ENCODE results near the gene JMJD8. TPM values are rescaled to one million over a fixed set of nuclear protein-coding genes. Genes with fewer than 3 reads are reported as not detected.

JMJD8 gene
- total and polyA plus RNA-seq, 9 of the 15 experiments (the other 6 are each of a cell fraction or from before 2014, with no cell fraction given), result 1.2 to 50.6 (median 29.3) TPM

DNA sequence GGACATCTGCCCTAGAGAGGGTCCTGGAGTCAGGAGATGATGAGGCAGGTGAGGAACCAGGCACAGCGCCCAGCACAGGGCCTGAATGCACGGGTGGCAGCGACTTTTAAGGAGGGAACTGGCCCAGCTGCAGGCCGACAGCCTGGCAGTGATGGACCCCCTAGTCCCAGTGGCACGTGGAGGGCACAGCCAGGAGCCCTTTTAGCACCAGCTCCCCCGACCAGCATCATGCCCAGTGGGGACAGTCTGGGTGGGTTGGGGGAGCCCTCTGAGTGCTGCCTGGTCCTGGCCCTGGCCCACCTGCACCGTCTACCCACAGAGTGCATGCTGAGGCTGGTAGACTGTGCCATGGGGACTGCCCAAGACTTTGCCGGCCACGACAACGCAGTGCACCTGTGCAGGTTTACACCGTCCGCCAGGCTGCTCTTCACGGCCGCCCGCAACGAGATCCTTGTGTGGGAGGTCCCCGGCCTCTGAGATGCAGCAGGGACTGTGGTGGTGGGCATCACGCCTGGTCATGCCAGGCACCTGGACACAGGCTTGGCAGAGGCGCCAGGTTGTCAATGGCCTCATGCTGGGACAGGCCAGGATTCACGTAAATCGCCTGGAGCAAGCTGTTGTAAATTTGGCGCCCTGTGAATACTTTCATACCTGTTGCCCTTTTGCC, 16.9 kb downstream of the JMJD8 start (continued):
- TF ChIP-seq, protein P1, sequence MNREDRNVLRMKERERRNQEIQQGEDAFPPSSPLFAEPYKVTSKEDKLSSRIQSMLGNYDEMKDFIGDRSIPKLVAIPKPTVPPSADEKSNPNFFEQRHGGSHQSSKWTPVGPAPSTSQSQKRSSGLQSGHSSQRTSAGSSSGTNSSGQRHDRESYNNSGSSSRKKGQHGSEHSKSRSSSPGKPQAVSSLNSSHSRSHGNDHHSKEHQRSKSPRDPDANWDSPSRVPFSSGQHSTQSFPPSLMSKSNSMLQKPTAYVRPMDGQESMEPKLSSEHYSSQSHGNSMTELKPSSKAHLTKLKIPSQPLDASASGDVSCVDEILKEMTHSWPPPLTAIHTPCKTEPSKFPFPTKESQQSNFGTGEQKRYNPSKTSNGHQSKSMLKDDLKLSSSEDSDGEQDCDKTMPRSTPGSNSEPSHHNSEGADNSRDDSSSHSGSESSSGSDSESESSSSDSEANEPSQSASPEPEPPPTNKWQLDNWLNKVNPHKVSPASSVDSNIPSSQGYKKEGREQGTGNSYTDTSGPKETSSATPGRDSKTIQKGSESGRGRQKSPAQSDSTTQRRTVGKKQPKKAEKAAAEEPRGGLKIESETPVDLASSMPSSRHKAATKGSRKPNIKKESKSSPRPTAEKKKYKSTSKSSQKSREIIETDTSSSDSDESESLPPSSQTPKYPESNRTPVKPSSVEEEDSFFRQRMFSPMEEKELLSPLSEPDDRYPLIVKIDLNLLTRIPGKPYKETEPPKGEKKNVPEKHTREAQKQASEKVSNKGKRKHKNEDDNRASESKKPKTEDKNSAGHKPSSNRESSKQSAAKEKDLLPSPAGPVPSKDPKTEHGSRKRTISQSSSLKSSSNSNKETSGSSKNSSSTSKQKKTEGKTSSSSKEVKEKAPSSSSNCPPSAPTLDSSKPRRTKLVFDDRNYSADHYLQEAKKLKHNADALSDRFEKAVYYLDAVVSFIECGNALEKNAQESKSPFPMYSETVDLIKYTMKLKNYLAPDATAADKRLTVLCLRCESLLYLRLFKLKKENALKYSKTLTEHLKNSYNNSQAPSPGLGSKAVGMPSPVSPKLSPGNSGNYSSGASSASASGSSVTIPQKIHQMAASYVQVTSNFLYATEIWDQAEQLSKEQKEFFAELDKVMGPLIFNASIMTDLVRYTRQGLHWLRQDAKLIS (CRISPR knock-in tag; IDR thresholded peaks at IDR 0.05), result no peak
- TF ChIP-seq MEF2D (tag; conservative IDR thresholded peaks at IDR 0.05; ENCODE audit: low read depth) (no peak), ZFPM2 (CRISPR knock-in tag; IDR thresholded peaks at IDR 0.05) (no peak), MYBL2 (IDR thresholded peaks at IDR 0.05; ENCODE audit: low read depth) (no peak), MYBL2 (CRISPR knock-in tag; IDR thresholded peaks at IDR 0.05; ENCODE audit: borderline replicate concordance) (peak; percentile 44; the same call in 1 of the 2 replicates), PHTF2 (CRISPR knock-in tag; IDR thresholded peaks at IDR 0.05) (no peak), ELF4 (CRISPR knock-in tag; IDR thresholded peaks at IDR 0.05) (no peak), HNRNPH1 (optimal IDR thresholded peaks at IDR 0.05; ENCODE audit: low read depth, low read length) (no peak), ZBTB1 (CRISPR knock-in tag; IDR thresholded peaks at IDR 0.05; ENCODE audit: borderline replicate concordance, low read depth) (no peak), SRF (CRISPR knock-in tag; IDR thresholded peaks at IDR 0.05) (no peak), CBX2 (IDR thresholded peaks at IDR 0.05; ENCODE audit: insufficient read depth, low read length, poor library complexity, severe bottlenecking) (no peak), NFE2L1 (tag; IDR thresholded peaks at IDR 0.05; ENCODE audit: borderline replicate concordance, low read depth) (no peak), SPI1 (IDR thresholded peaks at IDR 0.05; ENCODE audit: borderline replicate concordance, low read depth, low read length) (no peak), ZNF57 (CRISPR knock-in tag; IDR thresholded peaks at IDR 0.05) (no peak)
- TF ChIP-seq, protein P2, sequence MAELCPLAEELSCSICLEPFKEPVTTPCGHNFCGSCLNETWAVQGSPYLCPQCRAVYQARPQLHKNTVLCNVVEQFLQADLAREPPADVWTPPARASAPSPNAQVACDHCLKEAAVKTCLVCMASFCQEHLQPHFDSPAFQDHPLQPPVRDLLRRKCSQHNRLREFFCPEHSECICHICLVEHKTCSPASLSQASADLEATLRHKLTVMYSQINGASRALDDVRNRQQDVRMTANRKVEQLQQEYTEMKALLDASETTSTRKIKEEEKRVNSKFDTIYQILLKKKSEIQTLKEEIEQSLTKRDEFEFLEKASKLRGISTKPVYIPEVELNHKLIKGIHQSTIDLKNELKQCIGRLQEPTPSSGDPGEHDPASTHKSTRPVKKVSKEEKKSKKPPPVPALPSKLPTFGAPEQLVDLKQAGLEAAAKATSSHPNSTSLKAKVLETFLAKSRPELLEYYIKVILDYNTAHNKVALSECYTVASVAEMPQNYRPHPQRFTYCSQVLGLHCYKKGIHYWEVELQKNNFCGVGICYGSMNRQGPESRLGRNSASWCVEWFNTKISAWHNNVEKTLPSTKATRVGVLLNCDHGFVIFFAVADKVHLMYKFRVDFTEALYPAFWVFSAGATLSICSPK (IDR thresholded peaks at IDR 0.05; ENCODE audit: borderline replicate concordance), result no peak
- TF ChIP-seq, protein P3, sequence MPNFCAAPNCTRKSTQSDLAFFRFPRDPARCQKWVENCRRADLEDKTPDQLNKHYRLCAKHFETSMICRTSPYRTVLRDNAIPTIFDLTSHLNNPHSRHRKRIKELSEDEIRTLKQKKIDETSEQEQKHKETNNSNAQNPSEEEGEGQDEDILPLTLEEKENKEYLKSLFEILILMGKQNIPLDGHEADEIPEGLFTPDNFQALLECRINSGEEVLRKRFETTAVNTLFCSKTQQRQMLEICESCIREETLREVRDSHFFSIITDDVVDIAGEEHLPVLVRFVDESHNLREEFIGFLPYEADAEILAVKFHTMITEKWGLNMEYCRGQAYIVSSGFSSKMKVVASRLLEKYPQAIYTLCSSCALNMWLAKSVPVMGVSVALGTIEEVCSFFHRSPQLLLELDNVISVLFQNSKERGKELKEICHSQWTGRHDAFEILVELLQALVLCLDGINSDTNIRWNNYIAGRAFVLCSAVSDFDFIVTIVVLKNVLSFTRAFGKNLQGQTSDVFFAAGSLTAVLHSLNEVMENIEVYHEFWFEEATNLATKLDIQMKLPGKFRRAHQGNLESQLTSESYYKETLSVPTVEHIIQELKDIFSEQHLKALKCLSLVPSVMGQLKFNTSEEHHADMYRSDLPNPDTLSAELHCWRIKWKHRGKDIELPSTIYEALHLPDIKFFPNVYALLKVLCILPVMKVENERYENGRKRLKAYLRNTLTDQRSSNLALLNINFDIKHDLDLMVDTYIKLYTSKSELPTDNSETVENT (CRISPR knock-in tag; IDR thresholded peaks at IDR 0.05), result 0 out of 2 replicates have a peak, but pooled peaks have one; percentile 9
- TF ChIP-seq, protein P4, sequence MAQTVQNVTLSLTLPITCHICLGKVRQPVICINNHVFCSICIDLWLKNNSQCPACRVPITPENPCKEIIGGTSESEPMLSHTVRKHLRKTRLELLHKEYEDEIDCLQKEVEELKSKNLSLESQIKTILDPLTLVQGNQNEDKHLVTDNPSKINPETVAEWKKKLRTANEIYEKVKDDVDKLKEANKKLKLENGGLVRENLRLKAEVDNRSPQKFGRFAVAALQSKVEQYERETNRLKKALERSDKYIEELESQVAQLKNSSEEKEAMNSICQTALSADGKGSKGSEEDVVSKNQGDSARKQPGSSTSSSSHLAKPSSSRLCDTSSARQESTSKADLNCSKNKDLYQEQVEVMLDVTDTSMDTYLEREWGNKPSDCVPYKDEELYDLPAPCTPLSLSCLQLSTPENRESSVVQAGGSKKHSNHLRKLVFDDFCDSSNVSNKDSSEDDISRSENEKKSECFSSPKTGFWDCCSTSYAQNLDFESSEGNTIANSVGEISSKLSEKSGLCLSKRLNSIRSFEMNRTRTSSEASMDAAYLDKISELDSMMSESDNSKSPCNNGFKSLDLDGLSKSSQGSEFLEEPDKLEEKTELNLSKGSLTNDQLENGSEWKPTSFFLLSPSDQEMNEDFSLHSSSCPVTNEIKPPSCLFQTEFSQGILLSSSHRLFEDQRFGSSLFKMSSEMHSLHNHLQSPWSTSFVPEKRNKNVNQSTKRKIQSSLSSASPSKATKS (CRISPR knock-in tag; IDR thresholded peaks at IDR 0.05), result no peak

Measured in K562 (cell line).